Thoracic aorta endothelial cell (primary cell): ENCODE results near the gene OR8I2. TPM values are rescaled to one million over a fixed set of nuclear protein-coding genes. Genes with fewer than 3 reads are reported as not detected.

Experiments
- small RNA-seq: library from RNA; depleted of rRNA; stranded (forward); fragments of <200 nt; gene quantifications from one replicate; pipeline ENCODE3, GENCODE V24; 2012
- total RNA-seq: library from RNA; depleted of rRNA; stranded (reverse); fragments of >200 nt; gene quantifications from 2 replicates; pipeline ENCODE4 v1.2.3, GENCODE V29; 2012

The OR8I2 gene
- not detected in 2 replicates for total RNA-seq

GRCh38 chr11:56093008-56093407, at the start of gene OR8I2:
TSS of gene OR8I2 (plus strand) at chr11:56093308. CDS start at chr11:56093308, 0 bp downstream.

GRCh38 chr11:56103210-56103737, 10.2 kb downstream of the OR8I2 start, which contains the start of gene OR8H2:
TSS of gene OR8H2 (plus strand) at chr11:56103687. CDS start at chr11:56105043, 1,356 bp downstream.

DNA sequence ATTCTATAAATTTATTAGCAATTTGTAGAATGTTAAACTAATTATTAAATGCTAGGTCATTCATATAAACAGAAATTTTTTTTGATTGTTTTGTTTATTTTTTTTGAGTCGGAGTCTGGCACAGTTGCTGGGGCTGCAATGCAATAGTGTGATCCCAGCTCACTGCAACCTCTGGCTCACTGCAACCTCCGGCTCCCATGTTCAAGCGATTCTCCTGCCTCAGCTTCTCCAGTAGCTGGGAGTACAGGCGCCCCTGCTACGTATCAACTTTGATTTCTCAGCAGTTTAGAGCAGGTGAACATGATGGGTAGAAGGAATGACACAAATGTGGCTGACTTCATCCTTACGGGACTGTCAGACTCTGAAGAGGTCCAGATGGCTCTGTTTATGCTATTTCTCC, 29.0 kb downstream of the OR8I2 start, which contains the start of gene OR8H3:
OR8H3 (plus strand) TSS at position 301 of the 400 bp plus-strand sequence; CDS start at position 301, 0 bp downstream.

GRCh38 chr11:56140151-56140661, 47.1 kb downstream of the OR8I2 start, which contains the start of gene OR8J3:
TSS of gene OR8J3 (minus strand) at chr11:56140201. CDS start at chr11:56137718, 2,483 bp downstream.

Small RNA genes lying within 50 kb of the gene (small RNA-seq; reads per million reads assigned to genes)
- not detected for gene OR8I4P

Other genes with a start within 250 kb of the OR8I2 start
- not detected in 2 replicates for gene TRIM51, start 210.0 kb upstream of the OR8I2 start, total RNA-seq
- gene OR5W2, start 178.7 kb upstream of the OR8I2 start, total RNA-seq = not detected in 2 replicates
- not detected in 2 replicates for gene OR5I1, start 156.9 kb upstream of the OR8I2 start, total RNA-seq
- not detected in 2 replicates for gene OR10AG1, start 123.4 kb upstream of the OR8I2 start, total RNA-seq
- gene OR5F1, start 98.7 kb upstream of the OR8I2 start, total RNA-seq = not detected in 2 replicates
- gene OR5AS1, start 65.7 kb upstream of the OR8I2 start, total RNA-seq = not detected in 2 replicates
- not detected in 2 replicates for gene OR8H2, start 10.4 kb downstream of the OR8I2 start, total RNA-seq
- gene OR8H3, start 29.1 kb downstream of the OR8I2 start, total RNA-seq = not detected in 2 replicates
- gene OR8J3, start 46.9 kb downstream of the OR8I2 start, total RNA-seq = not detected in 2 replicates
- not detected in 2 replicates for gene OR8K5, start 67.0 kb downstream of the OR8I2 start, total RNA-seq
- not detected in 2 replicates for gene OR5J2, start 83.3 kb downstream of the OR8I2 start, total RNA-seq
- gene OR5T2, start 140.9 kb downstream of the OR8I2 start, total RNA-seq = not detected in 2 replicates
- not detected in 2 replicates for gene OR5T3, start 158.9 kb downstream of the OR8I2 start, total RNA-seq
- not detected in 2 replicates for gene OR5T1, start 180.8 kb downstream of the OR8I2 start, total RNA-seq
- gene OR8H1, start 198.9 kb downstream of the OR8I2 start, total RNA-seq = not detected in 2 replicates
- gene OR8K3, start 221.8 kb downstream of the OR8I2 start, total RNA-seq = not detected in 2 replicates